Jurkat, Clone E6-1 (cell line): ENCODE results near the gene ADCY4.

ENCODE experiments used
- DNase-seq: peaks from one replicate; pipeline ENCODE4 v3.0.0-alpha.2; 2011; ENCODE audit warnings: low read depth, low spot score
- H3K4me3 ChIP-seq: 2 replicates; pipeline ENCODE4 v1.5.1; 2011; ENCODE audit warnings: mild to moderate bottlenecking, low read length, control low read depth, moderate library complexity

ADCY4 gene

DNA sequence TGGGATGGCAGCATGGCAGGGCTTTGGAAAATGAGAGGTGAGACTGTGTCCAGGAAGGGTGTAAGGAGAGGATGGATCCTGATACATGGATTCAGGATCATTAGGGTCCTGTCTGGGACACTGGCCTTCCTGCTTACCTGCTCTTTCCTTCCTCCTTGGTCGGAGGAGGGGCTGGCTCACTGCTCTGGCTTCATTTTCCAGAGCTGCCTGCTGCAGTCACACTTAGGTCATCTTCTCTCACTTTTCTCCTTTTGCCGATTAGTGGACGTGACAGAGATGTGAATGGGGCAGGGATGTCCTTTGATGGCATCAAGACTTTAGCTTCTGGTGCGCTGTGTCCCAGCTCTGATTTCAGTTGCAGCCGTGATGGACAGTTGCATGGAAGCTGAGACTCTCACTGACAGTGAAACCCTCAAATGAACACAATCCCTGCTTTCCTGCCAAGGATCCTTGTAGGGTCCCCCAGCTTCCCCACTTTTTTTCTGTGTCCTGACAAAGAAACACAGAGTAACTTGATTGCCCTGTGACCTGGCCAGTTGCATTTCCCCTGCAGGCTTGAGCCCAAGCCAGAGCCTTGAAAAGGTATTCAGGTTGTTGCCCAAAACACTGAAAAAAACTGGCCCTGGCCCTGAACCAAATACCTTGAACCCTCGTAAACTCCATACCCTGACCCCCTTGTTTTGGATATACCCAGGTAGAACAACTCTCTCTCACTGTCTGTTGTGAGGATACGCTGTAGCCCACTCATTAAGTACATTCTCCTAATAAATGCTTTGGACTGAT, 26.3 kb downstream of the ADCY4 start:
- no peak overlapping the region for H3K4me3 ChIP-seq
- DNase-seq: no peak

DNA sequence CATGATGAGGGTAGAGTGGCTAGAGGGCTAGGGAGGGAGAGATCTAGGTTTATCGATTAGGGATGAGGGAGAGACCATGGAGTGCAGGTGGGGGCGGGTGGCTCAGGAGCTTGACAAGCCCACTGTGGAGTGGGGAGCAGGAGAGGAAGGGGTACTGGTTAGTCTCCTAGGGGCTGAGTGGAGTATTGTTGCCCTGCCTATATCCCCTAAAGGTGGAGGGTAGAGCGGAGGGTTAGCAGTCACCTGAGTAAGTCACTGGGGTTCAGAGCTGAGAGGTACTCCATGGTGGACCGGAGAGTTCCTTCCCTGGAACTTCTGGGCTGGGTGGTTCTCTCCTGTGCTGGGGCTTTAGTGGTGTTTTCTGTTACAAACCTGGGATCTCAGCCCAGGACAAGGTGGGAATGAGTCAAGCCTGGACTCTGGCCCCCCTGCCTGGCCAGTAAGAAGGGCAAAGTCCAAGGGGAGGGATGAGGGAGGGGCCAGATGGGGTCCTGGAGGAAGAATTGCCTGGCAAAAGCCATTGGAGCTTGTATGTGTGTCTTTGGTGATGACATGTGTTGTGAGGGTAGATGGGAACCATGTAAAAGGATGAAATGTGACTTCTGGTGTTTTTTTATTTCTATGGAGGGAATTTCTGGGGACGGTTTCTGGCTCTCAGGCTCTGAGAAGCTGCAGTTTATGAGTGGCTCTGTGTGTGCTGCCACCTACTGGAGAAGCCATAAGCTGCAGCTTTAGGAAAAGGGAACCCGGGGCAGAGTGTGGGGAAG, 27.1 kb downstream of the ADCY4 start, which contains the start of gene CIDEB:
Gene CIDEB (minus strand): TSS at position 403 of the 767 bp plus-strand sequence. CDS start 119 bp downstream, at position 284.
- DNase-seq: peak; percentile 35
- no peak within 1 kb of the TSS for H3K4me3 ChIP-seq

DNA sequence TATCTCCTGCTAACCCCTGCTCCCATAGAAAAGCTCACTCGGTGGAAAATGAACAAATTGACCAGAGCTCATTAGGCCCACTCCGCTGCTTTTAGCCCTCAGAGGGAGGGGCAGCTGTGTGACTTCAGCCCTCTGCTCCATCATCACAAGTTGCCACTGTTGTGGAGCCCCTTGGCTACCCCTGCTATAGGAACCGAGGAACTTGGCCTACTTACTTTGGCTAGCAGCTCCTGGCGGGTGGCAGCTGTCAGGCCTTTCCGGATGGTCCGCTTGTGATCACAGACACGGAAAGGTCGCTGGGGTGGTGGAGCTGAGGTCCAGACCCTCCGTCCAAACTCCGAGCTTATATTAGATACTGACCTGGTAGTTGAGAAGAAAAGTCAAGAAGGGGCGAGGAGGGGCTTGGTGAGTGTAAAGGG, 27.7 kb downstream of the ADCY4 start:
- DNase-seq: no peak
- no peak overlapping the region for H3K4me3 ChIP-seq

DNA sequence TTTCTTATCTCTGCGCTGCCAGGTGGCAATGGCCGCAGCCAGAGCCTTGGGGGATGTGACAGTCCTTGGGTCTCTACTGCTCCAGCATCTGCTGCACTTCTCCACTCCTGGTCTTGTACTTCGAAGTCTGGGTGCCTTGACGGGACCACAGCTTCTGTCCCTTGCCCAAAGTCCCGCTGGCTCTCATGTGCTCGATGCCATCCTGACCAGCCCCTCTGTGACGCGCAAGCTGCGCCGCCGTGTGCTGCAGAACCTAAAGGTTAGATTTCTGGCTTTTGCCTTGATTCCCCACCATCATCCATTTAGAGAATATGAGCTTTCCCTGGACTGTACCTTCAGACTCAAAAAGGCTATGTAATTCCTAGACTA, 30.9 kb downstream of the ADCY4 start:
- no peak for DNase-seq
- no peak overlapping the region for H3K4me3 ChIP-seq

DNA sequence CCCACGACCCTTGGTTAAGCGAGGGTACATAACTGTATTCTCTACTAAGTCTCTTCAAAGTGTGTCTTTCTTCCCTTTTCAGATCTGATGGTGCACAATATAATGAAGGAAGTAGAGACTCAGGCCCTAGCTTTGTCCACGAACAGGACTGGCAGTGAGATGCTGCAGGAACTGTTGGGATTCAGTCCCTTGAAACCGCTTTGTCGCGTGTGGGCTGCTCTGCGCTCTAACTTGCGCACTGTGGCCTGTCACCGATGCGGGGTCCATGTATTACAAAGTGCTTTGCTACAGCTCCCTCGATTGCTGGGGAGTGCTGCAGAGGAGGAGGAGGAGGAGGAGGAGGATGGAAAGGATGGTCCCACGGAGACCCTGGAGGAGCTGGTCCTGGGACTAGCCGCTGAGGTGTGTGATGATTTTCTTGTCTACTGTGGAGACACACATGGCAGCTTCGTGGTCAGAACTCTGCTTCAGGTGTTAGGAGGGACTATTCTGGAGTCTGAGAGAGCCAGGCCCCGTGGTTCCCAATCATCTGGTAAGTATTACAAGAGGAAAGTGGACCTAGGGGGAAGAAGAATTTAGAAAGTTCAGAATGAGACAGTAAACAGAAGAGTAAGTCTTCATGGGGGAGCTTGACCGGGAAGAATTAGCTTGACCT, 34.4 kb downstream of the ADCY4 start:
- no peak for DNase-seq
- peak overlapping the region; percentile 94 for H3K4me3 ChIP-seq

DNA sequence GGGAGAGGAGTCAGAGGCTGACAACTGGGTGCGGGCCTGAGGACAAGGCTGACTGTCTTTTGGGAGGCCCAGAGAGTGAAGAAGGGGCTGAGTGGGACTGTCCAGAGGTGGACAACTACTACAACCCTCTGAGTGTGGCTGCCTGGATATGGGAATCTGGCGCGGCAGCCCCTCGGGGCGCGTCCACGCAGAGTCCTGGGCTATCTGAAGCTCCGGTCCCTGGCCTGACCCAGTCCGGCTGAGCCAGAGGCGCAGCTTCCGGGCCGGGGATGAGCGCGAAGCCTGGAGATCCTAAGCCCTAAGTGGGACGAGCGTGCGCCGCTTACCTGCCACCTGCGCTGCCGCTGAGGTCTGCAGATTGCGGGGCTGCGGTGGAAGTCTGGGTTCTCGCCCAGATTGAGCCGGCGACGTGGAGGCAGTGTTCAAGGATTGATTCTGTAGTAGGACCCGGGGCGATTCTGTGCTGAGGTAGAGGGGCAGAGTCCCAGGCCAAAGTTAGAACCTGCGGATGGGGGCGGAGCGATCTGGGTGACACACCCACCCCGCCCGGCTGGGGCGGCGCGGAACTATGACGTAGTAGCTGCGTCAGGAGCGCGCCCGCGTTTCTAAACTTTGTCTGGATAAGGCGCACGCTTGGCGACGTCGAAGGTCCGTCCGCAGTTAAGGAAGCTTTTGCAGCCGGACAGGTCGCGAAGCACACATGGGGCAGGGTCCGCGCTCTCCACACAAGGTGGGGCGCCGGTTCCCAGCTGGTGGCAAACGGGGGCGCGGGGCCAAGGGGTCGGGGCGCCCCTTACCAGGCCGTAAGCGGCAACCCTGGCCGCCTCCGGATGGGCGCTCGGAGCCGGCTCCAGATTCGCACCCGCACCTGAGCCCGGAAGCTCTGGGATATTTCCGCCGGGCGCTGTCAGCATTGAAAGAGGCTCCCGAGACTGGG, 35.3 kb downstream of the ADCY4 start, which contains the start of the genes DHRS1 and NOP9:
Gene DHRS1 (minus strand): TSS at position 526 of the 937 bp plus-strand sequence. CDS start 674 bp downstream, outside the sequence.
Gene NOP9 (plus strand): TSS at position 596 of the 937 bp plus-strand sequence. CDS start 105 bp downstream, at position 701.
- peak; percentile 84 for DNase-seq
- H3K4me3 ChIP-seq: peak within 1 kb of the TSS; percentile 94

DNA sequence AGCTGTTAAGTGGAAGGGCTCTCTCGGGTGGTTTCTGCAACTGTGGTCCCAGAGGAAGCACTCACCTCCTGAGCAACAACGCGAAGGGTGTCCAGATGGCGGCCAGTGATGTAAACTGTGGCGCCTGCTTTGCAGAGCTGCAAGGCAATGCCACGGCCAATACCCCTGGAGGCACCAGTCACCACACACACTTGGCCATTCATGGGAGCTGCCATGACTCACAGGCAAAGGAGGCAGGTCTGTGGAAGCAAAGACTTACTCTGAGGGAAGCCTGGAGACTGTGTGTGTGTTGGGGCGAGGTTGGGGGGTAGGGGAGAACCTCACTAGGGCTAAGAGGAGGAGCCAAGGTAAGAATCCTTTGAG, 36.0 kb downstream of the ADCY4 start:
- no peak for DNase-seq
- peak overlapping the region; percentile 94 for H3K4me3 ChIP-seq

DNA sequence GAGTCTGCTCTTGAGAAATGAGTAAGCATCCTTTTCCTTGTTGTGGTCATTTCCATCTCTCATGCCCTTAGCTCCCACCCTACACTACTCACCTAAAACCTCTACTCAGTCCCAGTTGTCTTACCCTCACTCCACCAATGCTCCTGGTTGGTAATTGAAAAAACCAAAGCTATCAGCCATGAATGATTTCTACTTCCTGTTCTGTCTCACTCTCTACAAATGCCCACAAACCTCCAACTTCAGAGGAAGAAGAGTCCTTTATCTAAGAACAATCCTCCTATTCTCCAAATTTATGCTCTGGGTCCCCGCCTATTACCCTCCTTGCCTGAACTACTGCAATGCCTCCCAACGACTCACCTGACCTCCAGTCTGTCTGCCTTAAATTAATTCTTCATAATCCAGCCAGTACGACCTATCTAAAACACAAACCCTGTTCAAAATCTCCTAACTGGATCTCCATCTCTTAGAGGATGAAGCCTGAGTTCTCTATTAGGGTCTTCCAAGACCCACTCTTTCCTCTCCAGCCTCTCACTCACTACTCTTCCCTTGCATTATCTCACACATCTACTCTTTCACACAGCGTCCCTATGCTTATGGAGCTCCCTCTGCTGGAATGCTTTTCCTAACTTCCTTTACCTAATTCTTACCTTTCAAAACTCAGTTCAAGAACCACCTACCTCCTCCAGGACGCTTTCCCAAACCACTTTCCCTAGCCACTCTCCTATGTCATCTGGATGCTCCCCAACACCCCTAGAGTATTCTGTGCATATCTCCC, 37.5 kb downstream of the ADCY4 start:
- no peak overlapping the region for H3K4me3 ChIP-seq
- peak; percentile 57 for DNase-seq

DNA sequence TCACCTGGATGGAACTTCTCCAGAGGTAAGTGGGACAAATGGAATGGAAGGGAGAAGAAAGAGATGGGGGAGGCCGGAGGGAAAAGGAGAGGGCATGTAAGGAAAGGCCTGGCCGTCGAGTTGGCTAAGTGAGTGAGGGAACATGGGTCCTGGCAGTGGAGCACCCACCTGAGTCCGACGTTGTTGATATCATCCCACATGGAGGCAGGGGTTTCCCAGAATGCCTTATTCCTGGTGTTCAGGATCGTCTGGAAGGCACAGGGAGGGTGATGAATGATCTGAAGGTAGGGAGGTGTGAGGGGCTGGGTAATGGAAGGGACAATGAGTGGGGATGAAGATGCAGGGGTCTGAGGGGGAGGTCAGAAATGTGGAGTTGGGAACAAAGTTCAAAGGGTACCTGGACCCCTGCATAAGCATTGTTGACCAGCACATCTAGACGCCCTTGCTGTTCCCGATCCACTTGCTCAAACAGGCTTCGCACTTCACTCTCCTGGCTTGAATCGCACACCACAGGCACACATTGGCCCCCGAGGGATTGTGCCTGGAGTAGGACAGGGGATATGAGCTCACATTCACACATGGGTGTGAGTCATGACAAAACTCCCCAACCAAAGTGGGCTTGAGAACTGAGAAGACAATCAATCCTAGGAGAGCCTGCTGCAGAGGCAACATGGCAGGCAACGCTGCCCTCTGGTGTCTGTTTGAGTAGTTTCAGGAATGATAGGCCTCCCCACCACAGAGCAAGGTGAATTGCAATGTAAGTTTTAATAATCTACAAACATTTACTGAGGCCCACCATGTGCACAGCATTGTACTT, 38.3 kb downstream of the ADCY4 start:
- H3K4me3 ChIP-seq: no peak overlapping the region

DNA sequence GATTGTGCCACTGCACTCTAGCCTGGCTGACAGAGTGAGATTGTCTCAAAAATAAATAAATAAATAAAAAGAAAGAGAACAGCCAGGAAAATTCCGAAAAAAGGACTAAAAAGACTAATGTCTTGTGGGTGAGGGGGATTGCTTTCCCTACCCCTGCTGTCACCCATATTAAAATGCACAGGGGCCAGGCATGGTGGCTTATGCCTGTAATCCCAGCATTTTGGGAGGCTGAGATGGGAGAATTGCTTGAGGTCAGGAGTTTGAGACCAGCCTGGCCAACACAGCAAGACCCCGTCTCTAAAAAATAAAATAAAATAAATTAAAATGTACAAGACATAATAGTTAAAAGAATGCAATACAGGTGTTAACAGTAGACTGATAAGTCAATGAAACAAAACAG, 41.3 kb downstream of the ADCY4 start:
- DNase-seq: no peak

More for the DNA sequence above, 38.3 kb downstream of the ADCY4 start:
- DNase-seq: peak; percentile 69

DNA sequence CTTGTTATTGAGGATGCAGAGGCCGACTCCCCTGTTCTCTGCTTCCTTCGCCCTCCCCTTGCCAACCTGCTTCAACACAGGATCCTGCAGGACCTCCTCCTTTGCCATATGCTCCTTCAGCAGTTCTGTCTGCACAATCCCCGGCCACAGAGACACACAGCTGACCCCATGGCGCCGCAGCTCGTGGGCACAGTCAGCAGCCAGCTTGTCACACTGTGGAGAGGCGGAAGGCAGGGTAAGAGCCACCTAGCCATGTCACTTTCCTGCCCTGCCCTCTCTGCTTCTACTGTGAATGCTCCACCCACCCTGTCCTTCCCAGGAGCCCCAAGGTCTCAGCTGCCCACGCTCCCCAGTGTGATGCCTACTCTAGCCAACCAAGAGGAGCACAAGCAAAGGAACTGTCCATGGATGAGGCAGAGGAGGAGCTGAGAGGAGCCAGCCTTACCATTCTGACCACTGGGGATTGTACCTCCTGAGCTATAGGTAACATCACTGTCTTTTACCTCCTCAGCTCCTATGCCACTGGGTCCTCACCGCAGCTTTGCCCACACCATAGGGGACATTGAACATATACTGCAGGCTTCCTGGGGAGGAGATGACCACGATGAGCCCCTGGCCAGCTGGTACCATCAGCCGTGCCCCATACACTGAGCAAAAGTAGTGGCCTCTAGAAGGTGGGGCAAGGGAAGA, 42.6 kb downstream of the ADCY4 start:
- no peak for DNase-seq
- H3K4me3 ChIP-seq: no peak overlapping the region

More for the DNA sequence above, 41.3 kb downstream of the ADCY4 start:
- no peak overlapping the region for H3K4me3 ChIP-seq

DNA sequence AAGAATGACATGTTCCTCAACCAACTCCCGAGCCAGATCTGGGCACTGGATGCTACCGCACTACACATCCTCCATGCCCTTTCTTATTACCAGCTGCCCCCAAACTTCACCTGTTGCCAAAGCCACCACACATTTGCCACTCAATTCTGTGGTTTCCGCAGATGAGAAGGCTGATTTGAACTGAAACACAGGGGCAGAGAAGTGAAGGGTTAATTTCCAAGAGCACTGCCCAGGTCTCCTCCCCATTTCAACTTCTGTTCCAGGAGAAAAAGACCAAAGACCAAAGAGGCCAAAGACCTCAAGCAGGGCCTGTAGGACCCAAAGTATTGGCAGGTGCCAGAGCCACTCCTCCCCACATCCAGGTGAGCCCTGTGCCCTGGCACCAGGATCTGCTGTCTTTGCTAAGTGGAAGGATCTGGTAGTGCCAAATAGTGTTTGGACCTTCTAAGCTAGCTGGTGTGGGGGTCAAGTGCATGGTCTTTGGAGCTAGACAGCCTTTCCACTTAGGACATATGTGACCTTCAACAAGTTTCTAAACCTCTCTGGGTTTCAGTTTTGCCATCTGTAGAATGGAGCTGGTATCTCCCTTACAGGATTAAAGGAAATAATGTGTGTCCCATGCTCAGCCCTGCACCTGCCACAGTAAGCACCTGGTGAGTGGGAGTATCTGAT, 43.3 kb downstream of the ADCY4 start:
- H3K4me3 ChIP-seq: no peak overlapping the region
- DNase-seq: no peak

DNA sequence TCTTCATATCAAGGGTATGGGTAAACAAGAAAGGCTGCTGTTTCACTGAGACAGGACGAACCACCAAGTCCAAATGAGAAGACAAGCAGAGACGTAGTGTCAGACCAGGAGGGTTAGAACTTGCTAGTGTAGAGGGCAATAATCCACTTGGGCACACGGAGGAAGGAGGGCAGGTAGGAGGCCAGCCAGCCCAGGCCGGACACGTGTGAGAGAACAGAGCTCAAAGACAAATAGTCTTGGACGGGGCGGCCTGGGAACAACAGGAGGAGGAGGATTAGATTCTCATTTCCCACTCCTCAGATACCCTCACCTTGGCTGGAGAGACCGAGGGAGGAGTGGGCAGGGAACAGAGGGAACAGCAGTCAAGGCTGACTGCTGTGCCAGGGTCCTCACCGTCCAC, 44.1 kb downstream of the ADCY4 start:
- DNase-seq: no peak
- no peak overlapping the region for H3K4me3 ChIP-seq

DNA sequence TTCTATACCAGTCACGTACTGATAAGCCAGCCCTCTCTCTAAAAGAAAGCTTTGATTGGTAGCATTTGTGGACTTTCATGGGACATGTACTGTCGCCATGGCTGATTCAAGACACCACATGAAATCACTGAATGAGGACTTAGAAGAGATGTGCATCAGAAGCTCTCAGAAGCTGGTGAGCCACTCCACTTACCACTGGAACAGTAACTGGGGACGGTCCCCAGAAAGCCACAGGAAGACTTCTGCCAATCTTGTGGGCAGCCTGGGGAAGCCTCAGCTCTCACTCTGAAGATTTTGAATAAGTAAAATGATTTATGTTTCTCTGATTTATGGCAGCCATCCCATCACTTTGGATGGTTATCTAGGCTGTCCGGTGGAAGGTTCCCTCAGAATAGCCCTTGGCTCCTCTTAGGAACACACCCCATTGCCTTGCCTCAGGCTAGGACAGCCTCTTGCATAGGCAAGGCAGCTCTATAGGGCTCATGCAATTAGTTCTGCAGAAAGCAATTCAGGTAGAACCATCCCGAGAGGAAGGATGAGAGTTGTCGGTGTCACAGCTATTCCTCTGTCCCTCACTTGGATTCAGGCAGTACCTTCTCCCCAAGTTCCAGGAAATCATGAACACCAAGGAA, 45.1 kb downstream of the ADCY4 start:
- no peak for DNase-seq
- H3K4me3 ChIP-seq: no peak overlapping the region

DNA sequence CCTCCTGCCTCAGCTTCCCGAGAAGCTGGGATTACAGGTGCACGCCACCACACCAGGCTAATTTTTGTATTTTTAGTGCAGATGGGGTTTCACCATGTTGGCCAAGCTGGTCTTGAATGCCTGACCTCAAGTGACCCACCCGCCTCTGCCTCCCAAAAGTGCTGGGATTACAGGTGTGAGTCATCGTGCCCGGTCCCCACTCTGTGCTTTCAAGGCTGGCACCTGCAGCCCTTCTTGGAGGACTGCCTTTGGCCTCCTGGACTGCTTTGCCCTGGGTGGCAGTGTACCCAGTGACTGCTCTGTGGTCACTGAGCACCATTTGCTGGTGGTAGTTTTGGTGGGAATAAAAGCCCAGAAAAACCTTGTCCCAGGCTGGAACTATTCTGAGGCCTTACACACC, 47.9 kb downstream of the ADCY4 start:
- no peak overlapping the region for H3K4me3 ChIP-seq
- no peak for DNase-seq

DNA sequence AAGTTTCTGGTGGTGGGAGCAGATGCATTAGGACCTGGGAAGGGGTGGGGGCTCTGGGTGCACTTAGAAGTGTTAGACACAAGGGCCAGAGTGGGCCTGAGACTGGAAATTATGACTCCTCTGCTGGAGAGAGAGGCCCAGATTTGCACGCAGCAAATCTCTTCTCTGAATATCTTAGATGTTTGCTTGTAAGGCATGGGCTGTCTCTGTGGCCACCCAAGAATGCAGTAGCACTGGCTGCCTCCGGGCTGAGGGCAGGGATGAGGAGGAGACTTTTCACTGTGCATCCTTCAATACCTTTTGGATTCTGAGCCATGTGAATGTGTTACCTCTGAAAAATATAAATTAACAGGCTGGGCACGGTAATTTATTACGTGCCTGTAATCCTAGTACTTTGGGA, 49.5 kb downstream of the ADCY4 start:
- H3K4me3 ChIP-seq: no peak overlapping the region
- no peak for DNase-seq
